Measurements from ENCODE around the gene HOXB7. TPM values are rescaled to one million over a fixed set of nuclear protein-coding genes. Genes with fewer than 3 reads are reported as not detected.

The HOXB7 gene
- total RNA-seq, 2 experiments from 2014 or later: 1.7 TPM

DNA sequence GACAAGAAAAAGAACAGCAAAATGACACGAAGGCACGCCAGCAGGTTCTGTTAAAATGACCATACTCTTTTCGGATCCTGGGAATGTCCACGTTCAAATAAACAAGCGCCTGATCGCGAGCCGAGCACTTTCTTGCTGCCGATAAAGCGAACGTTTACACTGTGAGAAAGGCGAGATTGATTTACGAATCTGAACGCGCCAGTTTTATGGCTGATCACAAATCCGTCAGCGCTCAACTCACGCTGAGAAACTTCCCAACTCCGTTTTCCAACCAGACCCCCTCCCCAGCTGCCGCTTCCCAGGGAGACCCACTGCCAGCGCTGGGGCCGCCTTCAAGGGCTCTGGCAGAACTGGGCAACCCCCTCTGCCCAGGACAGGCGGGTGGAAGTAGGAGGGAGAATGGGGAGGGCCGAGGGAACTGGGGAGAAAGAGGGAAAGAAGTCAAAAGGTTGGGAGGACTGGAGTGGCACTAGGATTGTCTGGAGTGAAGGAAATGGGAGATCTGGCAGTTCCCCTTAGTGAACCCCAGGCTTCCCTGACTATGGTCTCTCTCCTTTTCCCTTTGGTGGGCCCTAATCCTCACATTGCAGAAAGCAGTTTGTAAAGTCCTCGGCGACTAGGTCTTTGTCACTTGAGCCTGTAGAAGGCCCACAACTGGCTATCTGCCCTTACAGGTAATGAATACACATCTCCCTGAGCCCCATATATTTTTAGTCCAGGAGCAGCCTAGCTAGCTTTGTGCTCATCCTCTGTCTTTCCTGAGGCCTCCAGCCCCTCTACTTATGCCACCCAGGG lies 39.6 kb downstream of the HOXB7 start:
- ATAC-seq (no peak), DNase-seq (no peak)
- peaks cover 9% of the 10 kb centered on the region for H3K4me1 Mint-ChIP-seq
- CTCF ChIA-PET: no interaction called here
- H3K27ac Mint-ChIP-seq: no peak overlapping the region
- peaks cover 4% of the 10 kb centered on the region for H3K27me3 Mint-ChIP-seq
- no peaks in the 10 kb centered on the region for H3K9me3 Mint-ChIP-seq (ENCODE audit: low read depth)
- H3K4me3 Mint-ChIP-seq: no peak overlapping the region
- peaks cover 5% of the 10 kb centered on the region for H3K36me3 Mint-ChIP-seq

- Mint-ChIP-seq H3K9me3 (ENCODE audit: low read depth) (no peaks in the 10 kb centered on the region), H3K27ac (no peak overlapping the region), H3K4me1 (peaks cover 3% of the 10 kb centered on the region), H3K36me3 (peaks cover 2% of the 10 kb centered on the region), H3K4me3 (no peak overlapping the region), H3K27me3 (peaks cover 4% of the 10 kb centered on the region)
- DNase-seq (no peak), ATAC-seq (no peak)
- CTCF ChIA-PET: interaction anchor here (1.2 kb wide), 1 partner anchor 78 kb away, joined by 3 read pairs; no protein-coding TSS in a partner anchor
Observed at GRCh38 chr17:48570325-48571023, 40.3 kb downstream of the HOXB7 start.

DNA sequence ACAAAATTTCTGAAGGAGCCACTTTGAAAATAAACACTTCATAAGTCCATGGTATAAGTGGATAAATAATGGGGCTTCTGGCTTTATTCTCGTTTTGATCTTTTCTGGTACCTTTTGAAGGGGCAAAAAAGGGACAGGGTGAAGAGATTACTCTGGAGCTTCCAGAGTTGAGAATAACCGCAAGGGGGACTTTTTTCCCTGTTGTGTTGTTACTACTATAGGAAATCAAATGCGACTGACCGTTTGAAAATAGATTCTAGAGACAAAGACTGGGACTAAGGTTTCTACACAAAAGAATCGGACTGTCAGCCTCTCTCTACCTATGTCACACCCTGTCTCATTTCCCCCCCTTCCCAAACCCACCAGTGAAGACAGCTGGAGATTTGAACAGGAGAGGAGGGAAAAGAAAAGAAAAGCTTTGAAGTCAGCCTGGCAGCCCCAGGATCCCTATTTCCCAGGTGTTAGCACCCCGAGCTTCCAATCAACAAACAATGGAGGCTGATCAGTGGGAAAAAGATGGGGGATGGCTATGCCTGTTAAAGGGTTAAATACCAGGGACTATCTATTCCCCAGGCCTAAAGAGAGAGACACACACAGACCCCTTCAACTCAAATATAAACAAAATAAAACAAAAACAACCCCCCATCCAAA lies 41.0 kb downstream of the HOXB7 start:
- ATAC-seq (no peak), DNase-seq (no peak)
- H3K36me3 Mint-ChIP-seq: peaks cover under 1% of the 10 kb centered on the region
- CTCF ChIA-PET: interaction anchor here (1.2 kb wide), 1 partner anchor 77 kb away, joined by 3 read pairs; no protein-coding TSS in a partner anchor
- no peak overlapping the region for H3K4me3 Mint-ChIP-seq
- H3K27ac Mint-ChIP-seq: no peak overlapping the region
- H3K4me1 Mint-ChIP-seq: peaks cover 1% of the 10 kb centered on the region
- H3K9me3 Mint-ChIP-seq (ENCODE audit: low read depth): no peaks in the 10 kb centered on the region
- H3K27me3 Mint-ChIP-seq: peaks cover 4% of the 10 kb centered on the region

- Mint-ChIP-seq H3K27me3 (peaks cover 4% of the 10 kb centered on the region), H3K36me3 (peaks cover 1% of the 10 kb centered on the region), H3K4me3 (no peak overlapping the region), H3K9me3 (ENCODE audit: low read depth) (no peaks in the 10 kb centered on the region), H3K27ac (no peak overlapping the region), H3K4me1 (peaks cover 1% of the 10 kb centered on the region)
- CTCF ChIA-PET: interaction anchor here (1.2 kb wide), 1 partner anchor 76 kb away, joined by 3 read pairs; no protein-coding TSS in a partner anchor
- ATAC-seq: no peak
- no peak for DNase-seq
Observed at GRCh38 chr17:48569240-48569582, 41.6 kb downstream of the HOXB7 start.

- no peak overlapping the region for H3K27ac Mint-ChIP-seq
- no peak overlapping the region for H3K4me3 Mint-ChIP-seq
- ATAC-seq: no peak
Observed at GRCh38 chr17:48568499-48569239, 42.1 kb downstream of the HOXB7 start.

DNA sequence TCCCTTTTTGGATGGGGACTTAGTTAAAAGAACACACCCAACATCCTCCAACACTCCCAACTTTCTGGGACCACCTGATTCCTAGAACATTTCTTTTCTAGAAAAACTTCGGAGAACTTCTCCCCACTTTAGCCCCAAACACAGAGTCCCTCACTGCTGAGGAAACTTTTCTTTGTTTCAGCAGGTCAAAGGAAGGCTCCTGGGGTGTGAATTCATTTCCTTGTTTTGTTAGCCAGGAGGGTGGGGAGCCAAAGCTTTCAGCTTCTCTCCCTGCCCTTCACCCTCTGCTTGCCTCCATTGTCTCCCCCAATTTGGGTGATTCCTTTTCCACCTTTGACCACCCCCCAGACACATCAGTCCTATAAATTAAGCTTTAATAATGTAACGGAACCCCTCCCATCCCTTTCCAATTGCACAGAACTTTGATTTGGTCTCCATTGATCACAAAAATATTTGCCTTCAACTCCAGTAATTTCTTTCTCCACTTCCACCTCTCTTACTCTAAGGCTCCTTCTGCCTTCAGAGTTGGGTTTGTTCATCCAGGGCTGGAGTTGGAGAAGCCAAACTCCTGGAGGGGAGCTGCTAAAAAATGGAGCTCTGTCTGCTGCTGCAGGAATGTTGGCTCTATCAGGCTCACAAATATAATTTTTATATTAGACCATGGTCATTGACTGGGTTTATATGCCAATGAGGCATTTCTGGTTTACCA lies 43.0 kb downstream of the HOXB7 start:
- H3K4me1 Mint-ChIP-seq: no peaks in the 10 kb centered on the region

More at GRCh38 chr17:48568499-48569239, 42.1 kb downstream of the HOXB7 start:
- H3K4me1 Mint-ChIP-seq: peaks cover 1% of the 10 kb centered on the region
- no peak for DNase-seq
- CTCF ChIA-PET: interaction anchor here (0.5 to 1.5 kb wide), 4 partner anchors 11 to 76 kb away, joined by 4 read pairs; partner anchors contain the start of gene HOXB5
- H3K9me3 Mint-ChIP-seq (ENCODE audit: low read depth): no peaks in the 10 kb centered on the region
- peaks cover 4% of the 10 kb centered on the region for H3K27me3 Mint-ChIP-seq
- peaks cover 1% of the 10 kb centered on the region for H3K36me3 Mint-ChIP-seq

GRCh38 chr17:48567209-48567608 lies 43.6 kb downstream of the HOXB7 start:
- Mint-ChIP-seq H3K4me1 (peaks cover 2% of the 10 kb centered on the region), H3K36me3 (peaks cover 1% of the 10 kb centered on the region), H3K4me3 (no peak overlapping the region), H3K27me3 (peaks cover 4% of the 10 kb centered on the region), H3K27ac (no peak overlapping the region), H3K9me3 (ENCODE audit: low read depth) (no peaks in the 10 kb centered on the region)
- CTCF ChIA-PET: interaction anchor here (1.4 to 1.5 kb wide), 2 partner anchors 10 to 26 kb away, joined by 4 read pairs; partner anchors contain the start of gene HOXB5
- ATAC-seq: no peak
- no peak for DNase-seq

More for the DNA sequence above, 43.0 kb downstream of the HOXB7 start:
- CTCF ChIA-PET: interaction anchor here (0.5 to 1.5 kb wide), 4 partner anchors 10 to 76 kb away, joined by 4 read pairs; partner anchors contain the start of gene HOXB5
- H3K9me3 Mint-ChIP-seq (ENCODE audit: low read depth): no peaks in the 10 kb centered on the region
- no peak overlapping the region for H3K4me3 Mint-ChIP-seq
- H3K36me3 Mint-ChIP-seq: peaks cover 1% of the 10 kb centered on the region
- H3K27me3 Mint-ChIP-seq: peaks cover 4% of the 10 kb centered on the region
- no peak for ATAC-seq
- DNase-seq: no peak
- no peak overlapping the region for H3K27ac Mint-ChIP-seq

GRCh38 chr17:48566717-48567116 lies 44.1 kb downstream of the HOXB7 start:
- Mint-ChIP-seq H3K27ac (no peak overlapping the region), H3K27me3 (peaks cover 4% of the 10 kb centered on the region)
- no peak for ATAC-seq

GRCh38 chr17:48565925-48566710 lies 44.7 kb downstream of the HOXB7 start:
- ATAC-seq (no peak), DNase-seq (no peak)
- Mint-ChIP-seq H3K36me3 (peaks cover 1% of the 10 kb centered on the region), H3K27me3 (peaks cover 4% of the 10 kb centered on the region), H3K9me3 (ENCODE audit: low read depth) (no peaks in the 10 kb centered on the region), H3K27ac (no peak overlapping the region), H3K4me3 (no peak overlapping the region), H3K4me1 (peaks cover 13% of the 10 kb centered on the region)
- CTCF ChIA-PET: interaction anchor here (2.1 kb wide), 1 partner anchor 74 kb away, joined by 7 read pairs; no protein-coding TSS in a partner anchor

More at GRCh38 chr17:48566717-48567116, 44.1 kb downstream of the HOXB7 start:
- H3K4me3 Mint-ChIP-seq: no peak overlapping the region
- CTCF ChIA-PET: no interaction called here
- no peaks in the 10 kb centered on the region for H3K9me3 Mint-ChIP-seq (ENCODE audit: low read depth)
- H3K36me3 Mint-ChIP-seq: peaks cover 1% of the 10 kb centered on the region
- DNase-seq: no peak
- peaks cover 7% of the 10 kb centered on the region for H3K4me1 Mint-ChIP-seq

DNA sequence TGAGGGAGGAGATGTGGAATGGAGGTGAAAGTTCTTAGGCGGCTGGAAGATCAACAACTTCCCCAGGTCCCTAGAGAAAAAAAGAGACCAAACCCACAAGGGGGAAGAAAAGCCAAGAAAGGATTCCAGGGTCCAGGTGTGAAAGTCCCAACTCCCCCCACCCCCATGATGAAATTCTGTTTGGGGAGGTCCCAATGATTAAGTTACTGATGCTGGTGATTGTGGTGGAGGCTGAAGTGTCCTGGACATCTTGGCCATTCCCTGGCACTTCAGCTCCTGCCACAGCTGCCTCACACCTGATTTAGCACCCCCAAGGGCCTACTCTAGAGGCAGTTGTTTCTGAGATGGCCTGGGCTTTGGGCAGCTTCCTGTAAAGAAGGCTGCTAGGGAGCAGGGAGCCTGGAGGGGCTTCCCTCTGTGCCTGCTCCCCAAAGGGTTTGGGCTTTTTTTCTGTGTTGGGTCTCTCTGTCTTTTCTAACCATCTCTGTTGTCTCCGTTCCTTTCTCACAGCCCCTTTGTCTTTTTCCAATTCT lies 45.7 kb downstream of the HOXB7 start:
- Mint-ChIP-seq H3K4me1 (peaks cover 14% of the 10 kb centered on the region), H3K36me3 (peaks cover 1% of the 10 kb centered on the region), H3K27ac (no peak overlapping the region), H3K4me3 (no peak overlapping the region), H3K27me3 (peaks cover 4% of the 10 kb centered on the region), H3K9me3 (ENCODE audit: low read depth) (no peaks in the 10 kb centered on the region)
- DNase-seq (no peak), ATAC-seq (no peak)
- CTCF ChIA-PET: interaction anchor here (0.6 to 2.1 kb wide), 2 partner anchors 9 to 73 kb away, joined by 4 to 7 read pairs; no protein-coding TSS in a partner anchor

GRCh38 chr17:48564188-48565021 lies 46.4 kb downstream of the HOXB7 start:
- CTCF ChIA-PET: interaction anchor here (0.6 to 2.1 kb wide), 2 partner anchors 8 to 72 kb away, joined by 4 to 7 read pairs; no protein-coding TSS in a partner anchor
- DNase-seq (no peak), ATAC-seq (no peak)
- Mint-ChIP-seq H3K4me1 (peaks cover 14% of the 10 kb centered on the region), H3K27me3 (peaks cover 4% of the 10 kb centered on the region), H3K9me3 (ENCODE audit: low read depth) (no peaks in the 10 kb centered on the region), H3K4me3 (no peak overlapping the region), H3K36me3 (peaks cover 1% of the 10 kb centered on the region), H3K27ac (no peak overlapping the region)

All from activated CD8-positive, alpha-beta memory T cell treated with anti-CD3 and anti-CD28 coated beads, Interleukin-2, amount 10 ng/mL, durations not matched to agents 7 days and 5 days (primary cell).